A549 (cell line): ENCODE results near the gene PFKM.

Experiments used
- CEBPB ChIP-seq, 2 experiments: fragments of >200 bp in 1 of 2; sonication (Bioruptor Twin) in 1 of 2; formaldehyde crosslinking in 1 of 2; IDR thresholded peaks; 2 replicates each; pipeline ENCODE4 v1.6.1; 2012 to 2016
- CHD2 ChIP-seq: fragments of 150-350 bp; IDR thresholded peaks from 2 replicates; pipeline ENCODE4 v1.6.1; 2014; ENCODE audit warnings: low read length; ENCODE audit not compliant: partially characterized antibody
- CTCF ChIP-seq: fragments of >200 bp; sonication (Bioruptor Twin); formaldehyde crosslinking; IDR thresholded peaks from 3 replicates; pipeline ENCODE4 v1.5.1; 2016
- EP300 ChIP-seq, 2 experiments: fragments of >200 bp; sonication (Bioruptor Twin); formaldehyde crosslinking; IDR thresholded peaks; 2 replicates in 1 of 2; 3 replicates in 1 of 2; pipeline ENCODE4 v1.6.1; 2016 to 2017
- HOXA7 ChIP-seq: fragments of 250-450 bp; sonication (Bioruptor Pico); IDR thresholded peaks from 2 replicates; pipeline ENCODE4 v1.5.0; 2020; ENCODE audit warnings: mild to moderate bottlenecking, moderate library complexity
- MAX ChIP-seq: IDR thresholded peaks from 2 replicates; pipeline ENCODE4 v1.6.1; 2012
- MYC ChIP-seq: IDR thresholded peaks from 2 replicates; pipeline ENCODE4 v1.6.1; 2012; ENCODE audit warnings: mild to moderate bottlenecking, inconsistent platforms, low read length, improper control_type of control experiment, borderline replicate concordance
- PBX3 ChIP-seq: IDR thresholded peaks from 2 replicates; pipeline ENCODE4 v1.6.1; 2012
- POLR2A ChIP-seq: IDR thresholded peaks from 2 replicates; pipeline ENCODE4 v1.6.1; 2012; ENCODE audit warnings: mild to moderate bottlenecking, low read length
- RAD21 ChIP-seq, 2 experiments: fragments of >200 bp in 1 of 2; sonication (Bioruptor Twin) in 1 of 2; formaldehyde crosslinking in 1 of 2; IDR thresholded peaks in 1 of 2; conservative IDR thresholded peaks in 1 of 2; 2 replicates in 1 of 2; 3 replicates in 1 of 2; pipeline ENCODE4 v1.6.1; 2012 to 2018; ENCODE audit warnings: inconsistent platforms in 1 of 2
- REST ChIP-seq: fragments of 200-600 bp; sonication (generic); IDR thresholded peaks from 2 replicates; pipeline ENCODE4 v1.6.1; 2016; ENCODE audit warnings: antibody characterized with exemption, mild to moderate bottlenecking, moderate library complexity
- RFX5 ChIP-seq: fragments of 450-650 bp; IDR thresholded peaks from 2 replicates; pipeline ENCODE4 v1.7.1; 2014; ENCODE audit warnings: antibody characterized with exemption, mild to moderate bottlenecking, moderate library complexity
- SMC3 ChIP-seq: fragments of >200 bp; sonication (Bioruptor Twin); formaldehyde crosslinking; IDR thresholded peaks from 3 replicates; pipeline ENCODE4 v1.6.1; 2018; ENCODE audit warnings: inconsistent platforms

- TF ChIP-seq PBX3, result no peak
- TF ChIP-seq POLR2A, result no peak
- TF ChIP-seq CTCF, result no peak
- TF ChIP-seq CEBPB (IDR thresholded peaks at IDR 0.05), result no peak
- no peak for TF ChIP-seq MAX
- no peak for TF ChIP-seq HOXA7 (CRISPR knock-in tag)
- no peak for TF ChIP-seq SMC3
- TF ChIP-seq REST, result no peak
- no peak for TF ChIP-seq MYC
- no peak for TF ChIP-seq RAD21 (conservative IDR thresholded peaks at IDR 0.05 in 1 of 2, IDR thresholded peaks at IDR 0.05 in 1 of 2)
- TF ChIP-seq CHD2, result no peak
- TF ChIP-seq RFX5, result no peak
- no peak for TF ChIP-seq EP300 (IDR thresholded peaks at IDR 0.05)
Observed at GRCh38 chr12:48175613-48176416, 56.7 kb downstream of the PFKM start.
